Activated CD8-positive, alpha-beta T cell treated with anti-CD3 and anti-CD28 coated beads for 36 hours (primary cell): ENCODE measurements around the gene IGFN1. TPM values are rescaled to one million over a fixed set of nuclear protein-coding genes. Genes with fewer than 3 reads are reported as not detected.
"Not testable (repeated sequence)": the region's sequence is repeated elsewhere in the genome, so short reads cannot be mapped to it uniquely, and the experiment has no call there.

ENCODE experiments used
- ATAC-seq: fragments of 200-7000 bp; cut with Tn5 transposase; one replicate; pipeline ENCODE4 v1.10.0; 2021; ENCODE audit warnings: mild to moderate bottlenecking, moderate library complexity
- CTCF ChIA-PET: fragments of 350-600 bp; sonication (Branson Sonifier 250); formaldehyde crosslinking; loops from one replicate; lab custom pipeline; 2021; ENCODE audit warnings: antibody characterized with exemption; lab: Charles Lee
- POLR2A ChIA-PET: fragments of 350-600 bp; sonication (Branson Sonifier 250); formaldehyde crosslinking; loops from one replicate; lab custom pipeline; 2021; ENCODE audit warnings: antibody characterized with exemption; lab: Charles Lee
- DNase-seq: peaks from one replicate; pipeline ENCODE4 v3.0.0-alpha.2; 2020
- H3K27ac Mint-ChIP-seq: one replicate; pipeline ENCODE4 v1.8.0; 2021; ENCODE audit warnings: mild to moderate bottlenecking, mixed read lengths
- H3K27me3 Mint-ChIP-seq: one replicate; pipeline ENCODE4 v1.8.0; 2021; ENCODE audit warnings: mixed read lengths
- H3K36me3 Mint-ChIP-seq: one replicate; pipeline ENCODE4 v1.8.0; 2021; ENCODE audit warnings: low read depth, mixed read lengths
- H3K4me1 Mint-ChIP-seq: one replicate; pipeline ENCODE4 v1.8.0; 2021; ENCODE audit warnings: low read depth, mixed read lengths
- H3K4me3 Mint-ChIP-seq: one replicate; pipeline ENCODE4 v1.8.0; 2021; ENCODE audit warnings: mild to moderate bottlenecking, moderate library complexity, mixed read lengths
- H3K9me3 Mint-ChIP-seq: one replicate; pipeline ENCODE4 v1.8.0; 2021; ENCODE audit warnings: mixed read lengths
- intact Hi-C: fragments of 100-400 bp; cut with micrococcal nuclease; formaldehyde crosslinking; loops from one replicate; pipeline ENCODE4 v1.10.0; 2022
- total RNA-seq, 2 experiments: library from RNA; stranded (reverse); gene quantifications; one replicate each; pipeline ENCODE4 v1.2.3, GENCODE V29; 2021
- TF ChIP-seq, protein P1 (sequence below): fragments of 200-600 bp; IDR thresholded peaks from one replicate; pipeline ENCODE4 v1.8.0; 2022; ENCODE audit warnings: antibody characterized with exemption, mild to moderate bottlenecking

Gene IGFN1
- total RNA-seq, 2 experiments from 2014 or later, result not detected

DNA sequence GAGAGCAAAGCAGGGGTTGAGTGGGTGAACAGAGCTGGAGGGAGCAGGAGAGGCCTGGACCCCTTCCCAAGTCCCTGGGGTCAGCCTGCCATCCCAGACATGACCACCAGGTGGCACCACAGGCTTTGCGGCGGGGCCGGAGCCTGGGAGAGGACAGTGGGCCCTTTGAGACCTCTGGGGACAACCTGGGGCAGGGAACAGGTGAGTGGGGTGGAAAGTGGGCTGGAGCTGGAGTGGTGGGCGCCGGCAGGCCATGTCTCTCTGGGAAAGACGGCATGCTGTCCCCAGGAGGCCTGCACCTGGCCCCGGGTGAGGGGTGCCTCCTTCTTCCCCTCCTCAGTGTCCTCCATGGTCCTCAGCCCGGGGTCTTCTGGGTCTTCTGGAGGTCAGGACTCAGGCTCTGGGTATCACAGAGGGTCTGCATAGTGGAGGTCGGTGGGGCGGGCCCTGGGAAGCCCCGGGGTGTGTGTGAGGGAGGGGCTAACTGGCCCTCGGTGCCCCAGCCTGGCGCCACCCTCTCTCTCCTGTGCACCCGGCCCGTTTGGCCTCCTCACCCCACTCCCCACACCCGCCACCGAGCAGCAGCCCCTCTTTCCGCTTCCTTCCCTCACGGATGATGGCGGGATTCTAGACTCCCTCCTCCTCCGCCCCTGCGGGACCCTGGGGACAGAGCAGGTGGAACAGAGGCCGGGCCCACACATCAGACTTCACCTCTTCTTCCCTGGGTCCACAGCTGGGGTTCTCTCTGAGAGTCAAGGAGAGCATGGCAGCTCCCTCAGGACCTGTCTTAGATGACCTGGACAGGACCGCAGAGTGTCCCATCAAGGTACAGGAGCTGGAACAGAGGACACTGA, 64.2 kb downstream of the IGFN1 start:
- no peak overlapping the region for H3K27ac Mint-ChIP-seq
- intact Hi-C loops, result loop anchor here (5.0 kb wide), 1 partner anchor 107 kb away; no protein-coding TSS in a partner anchor
- H3K27me3 Mint-ChIP-seq, result peaks cover 3% of the 10 kb centered on the region

DNA sequence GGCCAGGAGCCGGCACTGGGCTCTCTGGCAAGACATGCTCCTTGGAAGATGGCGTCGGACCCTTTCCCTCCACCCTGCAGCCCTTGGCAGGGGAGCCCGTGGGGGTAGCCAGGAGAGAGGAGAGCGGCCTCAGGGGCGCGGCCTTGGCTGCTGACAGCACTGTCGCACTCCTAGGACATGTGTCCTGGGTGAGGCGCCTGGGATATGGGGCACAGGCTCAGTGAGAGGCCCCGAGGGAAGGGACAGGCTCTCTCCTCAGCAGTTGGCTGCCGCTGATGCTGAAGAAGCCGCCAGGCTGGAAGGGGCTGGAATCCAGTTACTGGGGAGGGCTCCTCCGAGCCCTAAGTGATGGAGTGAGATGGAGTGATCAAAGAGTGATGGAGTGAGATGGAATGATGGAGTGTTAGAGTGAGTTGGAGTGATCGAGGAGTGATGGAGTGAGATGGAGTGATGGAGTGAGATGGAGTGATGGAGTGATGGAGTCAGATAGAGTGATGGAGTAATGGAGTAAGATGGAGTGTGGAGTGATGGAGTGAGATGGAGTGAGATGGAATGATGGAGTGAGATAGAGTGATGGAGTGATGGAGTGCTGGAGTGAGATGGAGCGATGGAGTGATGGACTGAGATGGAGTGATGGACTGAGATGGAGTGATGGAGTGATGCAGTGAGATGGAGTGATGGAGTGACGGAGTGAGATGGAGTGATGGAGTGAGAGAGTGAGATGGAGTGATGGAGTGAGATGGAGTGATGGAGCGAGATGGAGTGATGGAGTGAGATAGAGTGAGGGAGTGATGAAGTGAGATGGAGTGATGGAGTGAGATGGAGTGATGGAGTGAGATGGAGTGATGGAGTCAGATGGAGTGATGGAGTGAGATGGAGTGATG, 65.1 kb downstream of the IGFN1 start:
- peaks cover 8% of the 10 kb centered on the region for H3K27me3 Mint-ChIP-seq
- no peaks in the 10 kb centered on the region for H3K36me3 Mint-ChIP-seq
- POLR2A ChIA-PET, result no interaction called here
- CTCF ChIA-PET, result interaction anchor here (1.2 to 2.4 kb wide), 6 partner anchors 24 to 154 kb away, joined by 3 to 29 read pairs (median 9); partner anchors contain the start of gene PKP1
- H3K9me3 Mint-ChIP-seq, result no peaks in the 10 kb centered on the region
- ATAC-seq (no peak), DNase-seq (no peak)
- TF ChIP-seq, protein P1, sequence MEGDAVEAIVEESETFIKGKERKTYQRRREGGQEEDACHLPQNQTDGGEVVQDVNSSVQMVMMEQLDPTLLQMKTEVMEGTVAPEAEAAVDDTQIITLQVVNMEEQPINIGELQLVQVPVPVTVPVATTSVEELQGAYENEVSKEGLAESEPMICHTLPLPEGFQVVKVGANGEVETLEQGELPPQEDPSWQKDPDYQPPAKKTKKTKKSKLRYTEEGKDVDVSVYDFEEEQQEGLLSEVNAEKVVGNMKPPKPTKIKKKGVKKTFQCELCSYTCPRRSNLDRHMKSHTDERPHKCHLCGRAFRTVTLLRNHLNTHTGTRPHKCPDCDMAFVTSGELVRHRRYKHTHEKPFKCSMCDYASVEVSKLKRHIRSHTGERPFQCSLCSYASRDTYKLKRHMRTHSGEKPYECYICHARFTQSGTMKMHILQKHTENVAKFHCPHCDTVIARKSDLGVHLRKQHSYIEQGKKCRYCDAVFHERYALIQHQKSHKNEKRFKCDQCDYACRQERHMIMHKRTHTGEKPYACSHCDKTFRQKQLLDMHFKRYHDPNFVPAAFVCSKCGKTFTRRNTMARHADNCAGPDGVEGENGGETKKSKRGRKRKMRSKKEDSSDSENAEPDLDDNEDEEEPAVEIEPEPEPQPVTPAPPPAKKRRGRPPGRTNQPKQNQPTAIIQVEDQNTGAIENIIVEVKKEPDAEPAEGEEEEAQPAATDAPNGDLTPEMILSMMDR, result no peak
- H3K4me1 Mint-ChIP-seq, result no peaks in the 10 kb centered on the region
- no peak overlapping the region for H3K27ac Mint-ChIP-seq
- intact Hi-C loops, result no loop called here
- no peak overlapping the region for H3K4me3 Mint-ChIP-seq

More for the DNA sequence above, 64.2 kb downstream of the IGFN1 start:
- DNase-seq, result peak; percentile 79
- Mint-ChIP-seq H3K36me3 (no peaks in the 10 kb centered on the region), H3K9me3 (no peaks in the 10 kb centered on the region), H3K4me1 (no peaks in the 10 kb centered on the region), H3K4me3 (no peak overlapping the region)
- peak; percentile 88 for ATAC-seq
- ChIA-PET POLR2A (no interaction called here), CTCF (interaction anchor here (0.6 to 2.4 kb wide), 23 partner anchors 9 to 155 kb away, joined by 3 to 29 read pairs (median 4); partner anchors contain the start of gene PKP1)
- TF ChIP-seq, protein P1, result peak; percentile 98

DNA sequence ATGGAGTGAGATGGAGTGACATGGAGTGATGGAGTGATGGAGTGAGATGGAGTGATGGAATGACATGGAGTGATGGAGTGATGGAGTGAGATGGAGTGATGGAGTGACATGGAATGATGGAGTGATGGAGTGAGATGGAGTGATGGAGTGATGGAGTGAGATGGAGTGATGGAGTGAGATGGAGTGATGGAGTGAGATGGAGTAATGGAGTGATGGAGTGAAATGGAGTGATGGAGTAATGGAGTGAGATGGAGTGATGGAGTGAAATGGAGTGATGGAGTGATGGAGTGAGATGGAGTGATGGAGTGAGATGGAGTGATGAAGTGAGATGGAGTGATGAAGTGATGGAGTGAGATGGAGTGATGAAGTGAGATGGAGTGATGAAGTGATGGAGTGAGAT, 67.5 kb downstream of the IGFN1 start:
- peaks cover 11% of the 10 kb centered on the region for H3K27me3 Mint-ChIP-seq
- DNase-seq, H3K4me1 Mint-ChIP-seq, ATAC-seq, H3K27ac Mint-ChIP-seq, H3K4me3 Mint-ChIP-seq, POLR2A ChIA-PET, H3K36me3 Mint-ChIP-seq, CTCF ChIA-PET, H3K9me3 Mint-ChIP-seq, intact Hi-C loops: not testable (repeated sequence)

DNA sequence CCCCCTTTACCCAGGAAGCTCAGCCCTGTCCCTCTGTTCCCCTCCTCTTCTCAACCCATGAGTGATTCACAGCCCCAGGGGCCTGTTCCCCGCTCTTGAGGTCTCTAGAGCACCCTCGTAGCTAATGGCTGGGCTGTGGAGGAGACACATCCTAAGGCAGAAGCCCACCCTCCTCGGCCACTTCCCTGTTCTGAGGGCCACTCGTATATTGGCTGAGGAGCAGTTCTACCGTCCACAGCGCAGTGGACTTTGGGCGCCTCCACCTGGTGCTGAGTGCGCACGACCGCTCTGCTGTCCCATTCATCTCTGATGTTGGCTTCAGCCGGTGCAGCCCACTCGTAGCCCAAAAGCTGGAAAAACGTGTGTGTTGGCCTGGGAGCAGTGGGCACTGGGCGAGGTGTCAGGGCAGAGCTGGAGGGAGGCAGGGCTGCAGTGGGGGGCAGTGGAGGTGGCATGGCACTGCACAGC, 68.2 kb downstream of the IGFN1 start:
- CTCF ChIA-PET, result interaction anchor here (1.2 to 1.6 kb wide), 2 partner anchors 11 to 103 kb away, joined by 3 to 4 read pairs; no protein-coding TSS in a partner anchor
- H3K4me1 Mint-ChIP-seq, result no peaks in the 10 kb centered on the region
- POLR2A ChIA-PET, result no interaction called here
- H3K27me3 Mint-ChIP-seq, result peaks cover 11% of the 10 kb centered on the region
- H3K27ac Mint-ChIP-seq, result no peak overlapping the region
- no peak overlapping the region for H3K4me3 Mint-ChIP-seq
- TF ChIP-seq, protein P1, result no peak
- intact Hi-C loops, result no loop called here
- H3K36me3 Mint-ChIP-seq, result no peaks in the 10 kb centered on the region
- ATAC-seq, result no peak
- DNase-seq, result no peak
- H3K9me3 Mint-ChIP-seq, result no peaks in the 10 kb centered on the region
